Right lobe of liver (tissue), 6 donors: ENCODE data around the gene AAK1. TPM values are rescaled to one million over a fixed set of nuclear protein-coding genes. Genes with fewer than 3 reads are reported as not detected.

Experiments
- ATAC-seq, 4 donors: fragments of 200-7000 bp; cut with Tn5 transposase; one replicate each; pipeline ENCODE4 v1.9.1; 2020; ENCODE audit warnings: mild to moderate bottlenecking in 4 of 4, moderate library complexity in 4 of 4
- DNase-seq, 3 donors: peaks; one replicate each; pipeline ENCODE4 v3.0.0-alpha.2; 2020
- H3K27ac ChIP-seq, 3 donors: fragments of 200-600 bp; one replicate each; pipeline ENCODE4 v1.8.0; 2022
- H3K27me3 ChIP-seq, 2 donors: fragments of 200-600 bp; one replicate each; pipeline ENCODE4 v1.8.0; 2022
- H3K36me3 ChIP-seq, 4 donors: fragments of 200-600 bp; sonication (generic) in 1 of 4; one replicate each; pipeline versions ENCODE4 v1.5.1 to v1.8.0; 2017 to 2022; ENCODE audit warnings: control low read depth in 1 of 4
- H3K4me1 ChIP-seq, 4 donors: fragments of 200-600 bp; sonication (generic) in 1 of 4; one replicate each; pipeline versions ENCODE4 v1.5.1 to v1.8.0; 2017 to 2022; ENCODE audit warnings: control low read depth in 1 of 4
- H3K4me3 ChIP-seq, 3 donors: fragments of 200-600 bp; one replicate each; pipeline ENCODE4 v1.8.0; 2022
- H3K9me3 ChIP-seq, 4 donors: fragments of 200-600 bp; sonication (generic) in 1 of 4; one replicate each; pipeline versions ENCODE4 v1.5.1 to v1.8.0; 2017 to 2022; ENCODE audit warnings: control low read depth in 1 of 4
- CTCF ChIP-seq, 4 donors: fragments of 200-600 bp in 3 of 4; fragments of 450-650 bp in 1 of 4; IDR thresholded peaks; one replicate each; pipeline versions ENCODE4 v1.5.1 to v1.8.0; 2016 to 2022; ENCODE audit warnings: antibody characterized with exemption in 4 of 4, mild to moderate bottlenecking in 2 of 4
- POLR2A ChIP-seq: fragments of 450-650 bp; IDR thresholded peaks from one replicate; pipeline ENCODE4 v1.6.1; 2017; ENCODE audit warnings: antibody characterized with exemption, mild to moderate bottlenecking
- WGBS: methylation state at CpG from one replicate; pipeline ENCODE4 v1.1.6; 2018; ENCODE audit warnings: low coverage, low lambda C conversion rate; ENCODE audit not compliant: insufficient coverage; ENCODE audit errors: missing lambda C conversion rate; 5-methylcytosine and 5-hydroxymethylcytosine counted together
- intact Hi-C, 2 donors: fragments of 100-400 bp; cut with DNase I; formaldehyde crosslinking; loops; one replicate each; pipeline versions ENCODE4 v1.11.2 to v1.14.1; 2022
- total RNA-seq, 6 experiments: library from RNA; depleted of rRNA in 2 of 6; stranded (reverse); fragments of >200 nt in 2 of 6; fragmentation: NEBNext Ultra II Directional in 3 of 6; extraction: Animal tissue kit (Norgen Biotek cat#: 25700) in 3 of 6; gene quantifications; one replicate each; pipeline versions ENCODE4 v1.1.0 to v1.2.4, GENCODE V29; 2016 to 2023
- donor health status: DM: no; HTN: yes; CAD: no.
- donor health status: DM: no; HTN: no; CAD: no.
- donor health status: DM: no; HTN: no; CAD: no.
- donor health status: DM: no; HTN: yes; CAD: no.
- donor health status: DM: no; HTN: yes; CAD: no.

Gene AAK1
- total RNA-seq, 6 experiments from 2014 or later, result 12.7 to 30.5 (median 20.5) TPM

- no peak for ATAC-seq
- WGBS, result 83% methylated on average over 1 of the region's 3 CpGs
- Histone ChIP-seq H3K27ac (no peak overlapping the region), H3K4me3 (no peak overlapping the region), H3K27me3 (no peaks in the 10 kb centered on the region), H3K9me3 (no peaks in the 10 kb centered on the region), H3K4me1 (no peaks in the 10 kb centered on the region), H3K36me3 (no peaks in the 10 kb centered on the region)
- TF ChIP-seq POLR2A (no peak), CTCF (IDR thresholded peaks at IDR 0.05) (no peak)
- no peak for DNase-seq
- intact Hi-C loops, result no loop called here
These were observed 148.5 kb downstream of the AAK1 start for GRCh38 chr2:69495008-69495407.

- ATAC-seq, result no peak
- Histone ChIP-seq H3K4me1 (no peaks in the 10 kb centered on the region), H3K27me3 (no peaks in the 10 kb centered on the region), H3K36me3 (no peaks in the 10 kb centered on the region), H3K27ac (no peak overlapping the region), H3K9me3 (no peaks in the 10 kb centered on the region), H3K4me3 (no peak overlapping the region)
- 100% methylated on average over 1 of the region's 3 CpGs for WGBS
- intact Hi-C loops, result no loop called here
- TF ChIP-seq CTCF (IDR thresholded peaks at IDR 0.05) (no peak), POLR2A (no peak)
- no peak for DNase-seq
These were observed 149.4 kb downstream of the AAK1 start for GRCh38 chr2:69494126-69494525.

GRCh38 chr2:69493268-69493667, 150.3 kb downstream of the AAK1 start:
- Histone ChIP-seq H3K4me3 (no peak overlapping the region), H3K27me3 (no peaks in the 10 kb centered on the region), H3K36me3 (no peaks in the 10 kb centered on the region), H3K27ac (no peak overlapping the region), H3K9me3 (no peaks in the 10 kb centered on the region), H3K4me1 (no peaks in the 10 kb centered on the region)
- DNase-seq (no peak), ATAC-seq (no peak)
- no peak for TF ChIP-seq POLR2A
- no peak for TF ChIP-seq CTCF (IDR thresholded peaks at IDR 0.05)
- WGBS, result 76% methylated on average over 6 of the region's 6 CpGs
- intact Hi-C loops, result no loop called here

- H3K27ac ChIP-seq, result no peak overlapping the region
- no peaks in the 10 kb centered on the region for H3K27me3 ChIP-seq
- no peak overlapping the region for H3K4me3 ChIP-seq
- intact Hi-C loops, result no loop called here
- DNase-seq, result no peak
- no peaks in the 10 kb centered on the region for H3K4me1 ChIP-seq
- H3K36me3 ChIP-seq, result peaks cover 0 to 2% (median 0%) of the 10 kb centered on the region in 4 donors
- WGBS, result 94% methylated on average over 4 of the region's 4 CpGs
- ATAC-seq, result no peak
- TF ChIP-seq POLR2A (no peak), CTCF (IDR thresholded peaks at IDR 0.05) (no peak)
- no peaks in the 10 kb centered on the region for H3K9me3 ChIP-seq
These were observed 151.7 kb downstream of the AAK1 start for GRCh38 chr2:69491864-69492263.

- Histone ChIP-seq H3K4me3 (no peak overlapping the region), H3K9me3 (no peaks in the 10 kb centered on the region), H3K36me3 (peaks cover 0 to 7% (median 0%) of the 10 kb centered on the region in 4 donors), H3K4me1 (no peaks in the 10 kb centered on the region), H3K27me3 (no peaks in the 10 kb centered on the region), H3K27ac (no peak overlapping the region)
- DNase-seq, result no peak
- WGBS, result 89% methylated on average over 1 of the region's 1 CpG
- intact Hi-C loops, result no loop called here
- ATAC-seq, result no peak
- TF ChIP-seq CTCF (IDR thresholded peaks at IDR 0.05), result no peak
- TF ChIP-seq POLR2A, result no peak
These were observed 153.1 kb downstream of the AAK1 start for GRCh38 chr2:69490486-69490885.
